Esophagus squamous epithelium (tissue), 4 donors: Measurements from ENCODE around the gene WDR18.

Source experiments
- CTCF ChIP-seq, 6 experiments: fragments of 450-650 bp in 4 of 6; fragments of 200-600 bp in 2 of 6; sonication (generic) in 2 of 6; IDR thresholded peaks; one replicate each; pipeline ENCODE4 v1.5.1; 2016 to 2019; ENCODE audit warnings: antibody characterized with exemption in 6 of 6, mild to moderate bottlenecking in 4 of 6, moderate library complexity in 4 of 6
- POLR2A ChIP-seq, 4 donors: fragments of 450-650 bp; IDR thresholded peaks; one replicate each; pipeline ENCODE4 v1.6.1; 2017; ENCODE audit warnings: antibody characterized with exemption in 4 of 4, mild to moderate bottlenecking in 4 of 4, moderate library complexity in 3 of 4

GRCh38 chr19:1042689-1043511 lies 58.8 kb downstream of the WDR18 start:
- peak in 1 of 4 donors; percentile 18 for TF ChIP-seq POLR2A (IDR thresholded peaks at IDR 0.05)
- no peak for TF ChIP-seq CTCF (IDR thresholded peaks at IDR 0.05)
